Caco-2 (cell line): ENCODE data around the gene RND3. TPM values are rescaled to one million over a fixed set of nuclear protein-coding genes. Genes with fewer than 3 reads are reported as not detected.

Experiments
- BruUV-seq: library from RNA; stranded (reverse); fragments of 400-500 nt; replicated peaks from 2 replicates; lab custom pipeline; 2021; lab: Mats Ljungman, UMichigan
- CTCF ChIA-PET: fragments of 300-600 bp; sonication (Branson Sonifier 250); formaldehyde crosslinking; loops from one replicate; lab custom pipeline; 2022; ENCODE audit warnings: antibody characterized with exemption; lab: Charles Lee
- POLR2A ChIA-PET: fragments of 300-600 bp; sonication (Branson Sonifier 250); formaldehyde crosslinking; loops from one replicate; lab custom pipeline; 2022; ENCODE audit warnings: antibody characterized with exemption; lab: Charles Lee
- DNase-seq, 2 experiments: peaks; one replicate each; pipeline versions ENCODE4 v3.0.0 to v3.0.0-alpha.2; 2020 to 2022
- H3K27me3 ChIP-seq: replicated peaks from 2 replicates; pipeline ENCODE4 v1.6.0; 2011; ENCODE audit warnings: low read length; ENCODE audit not compliant: control insufficient read depth, insufficient read depth
- H3K36me3 ChIP-seq: 2 replicates; pipeline ENCODE4 v1.5.1; 2011; ENCODE audit warnings: low read length; ENCODE audit not compliant: control insufficient read depth, insufficient read depth
- H3K4me1 ChIP-seq: fragments of 250-450 bp; sonication (Bioruptor Pico); 2 replicates; pipeline ENCODE4 v1.5.1; 2020; ENCODE audit warnings: mild to moderate bottlenecking
- H3K4me3 ChIP-seq: 2 replicates; pipeline ENCODE4 v1.5.1; 2011; ENCODE audit warnings: low read depth, mild to moderate bottlenecking, control low read depth, low read length
- H3K9me3 ChIP-seq: fragments of 250-450 bp; sonication (Bioruptor Pico); 2 replicates; pipeline ENCODE4 v1.5.1; 2020; ENCODE audit warnings: mild to moderate bottlenecking, moderate library complexity
- H3K27ac Mint-ChIP-seq: one replicate; pipeline ENCODE4 v1.8.0; 2022; ENCODE audit warnings: mixed read lengths; ENCODE audit not compliant: unreplicated experiment
- H3K27me3 Mint-ChIP-seq: one replicate; pipeline ENCODE4 v1.8.0; 2022; ENCODE audit warnings: mixed read lengths; ENCODE audit not compliant: insufficient read depth, unreplicated experiment
- H3K36me3 Mint-ChIP-seq: one replicate; pipeline ENCODE4 v1.8.0; 2022; ENCODE audit warnings: mild to moderate bottlenecking, mixed read lengths; ENCODE audit not compliant: insufficient read depth, unreplicated experiment
- H3K4me1 Mint-ChIP-seq: one replicate; pipeline ENCODE4 v1.8.0; 2022; ENCODE audit warnings: low read depth, mixed read lengths; ENCODE audit not compliant: unreplicated experiment
- H3K4me3 Mint-ChIP-seq: one replicate; pipeline ENCODE4 v1.8.0; 2022; ENCODE audit warnings: mild to moderate bottlenecking, moderate library complexity, mixed read lengths; ENCODE audit not compliant: unreplicated experiment
- H3K9me3 Mint-ChIP-seq: one replicate; pipeline ENCODE4 v1.8.0; 2022; ENCODE audit warnings: mixed read lengths; ENCODE audit not compliant: unreplicated experiment
- intact Hi-C: fragments of 100-400 bp; cut with micrococcal nuclease; formaldehyde crosslinking; loops from one replicate; pipeline ENCODE4 v1.10.0; 2022; ENCODE audit not compliant: unreplicated experiment
- total RNA-seq: library from RNA; stranded (reverse); gene quantifications from 2 replicates; pipeline ENCODE4 v1.2.3, GENCODE V29; 2022
- TF ChIP-seq, protein P1 (sequence below), 2 experiments: fragments of 200-600 bp in 1 of 2; IDR thresholded peaks; 1 replicate in 1 of 2; 2 replicates in 1 of 2; pipeline versions ENCODE4 v1.5.1 to v1.8.0; 2011 to 2022; ENCODE audit warnings: antibody characterized with exemption in 1 of 2, control low read depth in 1 of 2, inconsistent platforms in 1 of 2, low read depth in 1 of 2, low read length in 1 of 2, mild to moderate bottlenecking in 1 of 2, moderate library complexity in 1 of 2; ENCODE audit not compliant: insufficient read depth in 1 of 2, severe bottlenecking in 1 of 2, unreplicated experiment in 1 of 2

RND3 gene
- total RNA-seq, 1 experiment from 2014 or later: 75.0 TPM

DNA sequence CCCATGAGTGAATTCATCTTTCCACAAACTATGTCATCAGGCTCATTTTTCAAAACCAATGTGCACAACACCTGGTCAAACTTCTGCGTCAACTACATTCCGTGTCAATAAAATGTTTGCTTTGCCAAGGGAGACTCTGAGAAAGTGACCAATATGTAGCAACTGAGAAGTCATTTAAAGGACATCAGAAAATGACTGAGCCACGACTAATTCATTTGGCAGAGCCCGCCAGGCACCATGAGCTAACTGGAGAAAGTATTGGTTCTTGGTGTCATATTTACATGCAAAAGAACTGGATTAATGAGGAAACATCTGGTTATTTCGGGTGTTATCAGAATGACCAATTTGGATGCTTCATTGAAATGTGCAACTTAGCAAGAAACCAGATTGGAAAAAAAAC, 7.2 kb downstream of the RND3 start:
- TF ChIP-seq, protein P1, sequence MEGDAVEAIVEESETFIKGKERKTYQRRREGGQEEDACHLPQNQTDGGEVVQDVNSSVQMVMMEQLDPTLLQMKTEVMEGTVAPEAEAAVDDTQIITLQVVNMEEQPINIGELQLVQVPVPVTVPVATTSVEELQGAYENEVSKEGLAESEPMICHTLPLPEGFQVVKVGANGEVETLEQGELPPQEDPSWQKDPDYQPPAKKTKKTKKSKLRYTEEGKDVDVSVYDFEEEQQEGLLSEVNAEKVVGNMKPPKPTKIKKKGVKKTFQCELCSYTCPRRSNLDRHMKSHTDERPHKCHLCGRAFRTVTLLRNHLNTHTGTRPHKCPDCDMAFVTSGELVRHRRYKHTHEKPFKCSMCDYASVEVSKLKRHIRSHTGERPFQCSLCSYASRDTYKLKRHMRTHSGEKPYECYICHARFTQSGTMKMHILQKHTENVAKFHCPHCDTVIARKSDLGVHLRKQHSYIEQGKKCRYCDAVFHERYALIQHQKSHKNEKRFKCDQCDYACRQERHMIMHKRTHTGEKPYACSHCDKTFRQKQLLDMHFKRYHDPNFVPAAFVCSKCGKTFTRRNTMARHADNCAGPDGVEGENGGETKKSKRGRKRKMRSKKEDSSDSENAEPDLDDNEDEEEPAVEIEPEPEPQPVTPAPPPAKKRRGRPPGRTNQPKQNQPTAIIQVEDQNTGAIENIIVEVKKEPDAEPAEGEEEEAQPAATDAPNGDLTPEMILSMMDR (IDR thresholded peaks at IDR 0.05; ENCODE audit: insufficient read depth in 1 of 2, low read depth in 1 of 2, low read length in 1 of 2, severe bottlenecking in 1 of 2, unreplicated experiment in 1 of 2): no peak
- ChIA-PET CTCF (no interaction called here), POLR2A (interaction anchor here (0.7 kb wide), 1 partner anchor 992 kb away, joined by 3 read pairs; no protein-coding TSS in a partner anchor)
- DNase-seq: no peak
- H3K27ac Mint-ChIP-seq: peak overlapping the region; percentile 84
- peak overlapping the region; percentile 54 for H3K4me3 Mint-ChIP-seq
- no peaks in the 10 kb centered on the region for H3K9me3 Mint-ChIP-seq
- H3K27me3 ChIP-seq: no peaks in the 10 kb centered on the region
- no peaks in the 10 kb centered on the region for H3K27me3 Mint-ChIP-seq
- intact Hi-C loops: loop anchor here (10.0 kb wide), 1 partner anchor 495 kb away; no protein-coding TSS in a partner anchor
- peaks cover 67% of the 10 kb centered on the region for H3K4me1 Mint-ChIP-seq
- BruUV-seq: no TSS peak
- peaks cover 91% of the 10 kb centered on the region for H3K36me3 Mint-ChIP-seq
- no peaks in the 10 kb centered on the region for H3K9me3 ChIP-seq
- no peak overlapping the region for H3K4me3 ChIP-seq
- H3K4me1 ChIP-seq: peaks cover 92% of the 10 kb centered on the region
- H3K36me3 ChIP-seq: no peaks in the 10 kb centered on the region

DNA sequence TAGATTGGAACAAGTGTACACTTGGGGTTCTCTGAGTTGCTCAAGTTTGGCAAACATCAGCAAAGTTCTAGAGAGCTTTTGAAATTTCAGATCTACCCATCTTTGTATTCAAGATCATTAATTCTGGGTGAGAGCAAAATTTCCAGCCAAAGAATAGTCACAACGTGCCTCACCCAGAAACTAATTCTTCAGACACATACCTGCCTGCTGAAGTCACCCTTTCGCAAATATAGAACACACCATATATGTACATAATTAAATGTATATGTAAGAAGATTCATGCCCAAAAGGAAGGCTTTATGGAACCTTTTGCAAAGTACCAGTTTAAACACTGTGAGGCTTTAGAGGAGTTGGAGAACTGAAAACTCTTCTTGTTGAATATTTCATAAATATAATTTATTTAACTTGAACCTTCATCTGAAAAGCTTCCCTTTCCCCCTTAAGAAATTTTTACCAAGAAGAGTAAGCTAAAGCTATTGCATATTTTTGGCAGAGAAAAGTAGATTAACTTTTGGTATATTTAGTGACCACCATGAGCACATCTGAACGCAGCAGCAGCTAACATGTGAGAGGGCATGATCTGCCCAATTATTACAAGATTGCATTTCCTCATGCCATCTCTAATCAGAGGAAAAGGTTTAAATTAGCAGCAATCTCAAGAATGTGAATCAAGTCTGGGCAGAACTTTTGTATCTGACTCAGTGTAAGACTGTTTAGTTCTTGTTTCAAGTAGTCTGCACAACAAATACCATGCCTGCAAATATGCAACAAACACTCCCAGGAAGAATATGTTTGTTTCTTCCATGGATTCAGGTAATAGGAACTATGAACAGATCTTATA, 8.2 kb downstream of the RND3 start:
- peak; percentile 38 to 41 for DNase-seq
- CTCF ChIA-PET: no interaction called here
- H3K9me3 Mint-ChIP-seq: peaks cover 2% of the 10 kb centered on the region
- intact Hi-C loops: loop anchor here (10.0 kb wide), 1 partner anchor 554 kb away; no protein-coding TSS in a partner anchor
- POLR2A ChIA-PET: no interaction called here
- no peaks in the 10 kb centered on the region for H3K27me3 ChIP-seq
- H3K36me3 Mint-ChIP-seq: peaks cover 91% of the 10 kb centered on the region
- H3K27ac Mint-ChIP-seq: peak overlapping the region; percentile 84
- TSS peak; percentile 93 for BruUV-seq
- H3K9me3 ChIP-seq: no peaks in the 10 kb centered on the region
- peaks cover 95% of the 10 kb centered on the region for H3K4me1 ChIP-seq
- H3K36me3 ChIP-seq: no peaks in the 10 kb centered on the region
- peak overlapping the region; percentile 54 for H3K4me3 Mint-ChIP-seq
- no peaks in the 10 kb centered on the region for H3K27me3 Mint-ChIP-seq
- TF ChIP-seq, protein P1 (IDR thresholded peaks at IDR 0.05; ENCODE audit: insufficient read depth in 1 of 2, low read depth in 1 of 2, low read length in 1 of 2, severe bottlenecking in 1 of 2, unreplicated experiment in 1 of 2): no peak
- peaks cover 60% of the 10 kb centered on the region for H3K4me1 Mint-ChIP-seq
- H3K4me3 ChIP-seq: no peak overlapping the region

DNA sequence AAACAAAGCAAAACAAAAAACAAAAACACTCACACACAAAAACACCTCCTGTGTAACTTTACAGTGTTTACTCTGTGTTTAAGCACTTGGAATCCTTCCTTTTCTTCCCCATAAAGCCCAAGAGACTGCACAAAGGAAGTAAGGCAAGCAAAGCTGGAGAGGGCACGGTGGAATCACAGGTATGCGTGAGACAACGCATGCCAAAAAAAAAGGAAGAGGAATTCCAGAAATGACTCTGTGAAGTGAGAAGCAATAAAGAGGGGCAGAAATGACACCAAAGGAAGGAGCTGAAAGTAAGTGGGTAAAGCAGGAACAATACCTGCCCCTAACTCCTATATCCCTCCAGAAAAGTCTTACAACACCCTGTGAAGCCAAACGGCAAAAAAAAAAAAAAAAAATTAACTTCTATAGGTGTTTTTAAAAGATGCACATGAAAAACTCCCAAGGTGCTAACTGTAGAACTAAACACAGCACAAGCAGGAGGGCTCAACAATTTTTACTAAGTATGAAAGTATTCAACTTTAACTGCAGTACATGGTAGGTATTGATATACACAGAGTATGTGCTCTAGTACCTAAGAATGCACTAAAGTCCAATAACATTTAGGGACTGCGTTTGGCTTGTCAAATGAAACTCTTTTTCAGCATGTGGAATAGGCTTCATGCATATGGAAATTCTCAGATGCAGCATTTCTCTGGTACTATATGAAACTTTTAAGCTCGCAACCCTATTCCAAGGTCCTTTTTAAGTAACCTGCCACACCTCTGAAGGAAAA, 9.1 kb downstream of the RND3 start:
- Histone ChIP-seq H3K36me3 (peaks cover 2% of the 10 kb centered on the region), H3K27me3 (no peaks in the 10 kb centered on the region), H3K4me1 (peaks cover 95% of the 10 kb centered on the region), H3K9me3 (no peaks in the 10 kb centered on the region), H3K4me3 (no peak overlapping the region)
- POLR2A ChIA-PET: interaction anchor here (0.6 to 0.7 kb wide), 2 partner anchors 128 to 402 kb away, joined by 3 to 4 read pairs; no protein-coding TSS in a partner anchor
- TF ChIP-seq, protein P1 (IDR thresholded peaks at IDR 0.05; ENCODE audit: insufficient read depth in 1 of 2, low read depth in 1 of 2, low read length in 1 of 2, severe bottlenecking in 1 of 2, unreplicated experiment in 1 of 2): no peak
- CTCF ChIA-PET: no interaction called here
- H3K27ac Mint-ChIP-seq: peak overlapping the region; percentile 84
- intact Hi-C loops: loop anchor here (10.0 kb wide), 1 partner anchor 554 kb away; no protein-coding TSS in a partner anchor
- H3K4me1 Mint-ChIP-seq: peaks cover 67% of the 10 kb centered on the region
- peaks cover 93% of the 10 kb centered on the region for H3K36me3 Mint-ChIP-seq
- peak overlapping the region; percentile 63 for H3K4me3 Mint-ChIP-seq
- DNase-seq: peak; percentile 59 to 60
- H3K27me3 Mint-ChIP-seq: no peaks in the 10 kb centered on the region
- H3K9me3 Mint-ChIP-seq: peaks cover 6% of the 10 kb centered on the region
- no TSS peak for BruUV-seq
